Trophoblast cell (in vitro differentiated cells and primary cell): ENCODE measurements around the gene NEK2.

Source experiments
- DNase-seq, 2 donors: peaks; one replicate each; pipeline ENCODE4 v3.0.0-alpha.2; 2016
- H2AFZ ChIP-seq: 2 replicates; pipeline ENCODE4 v1.6.1; 2013; ENCODE audit warnings: low read length, moderate library complexity, mild to moderate bottlenecking; ENCODE audit not compliant: insufficient read depth, poor library complexity
- H2AK5ac ChIP-seq: 2 replicates; pipeline ENCODE4 v1.6.1; 2013; ENCODE audit warnings: mild to moderate bottlenecking, low read length
- H2BK120ac ChIP-seq: 2 replicates; pipeline ENCODE4 v1.6.1; 2013; ENCODE audit warnings: low read length, mild to moderate bottlenecking, moderate library complexity; ENCODE audit not compliant: insufficient read depth, poor library complexity
- H2BK12ac ChIP-seq: 2 replicates; pipeline ENCODE4 v1.6.1; 2013; ENCODE audit warnings: mild to moderate bottlenecking, low read length, moderate library complexity
- H2BK5ac ChIP-seq: 2 replicates; pipeline ENCODE4 v1.6.1; 2013; ENCODE audit warnings: low read length, low read depth, moderate library complexity, mild to moderate bottlenecking; ENCODE audit not compliant: poor library complexity
- H3K14ac ChIP-seq: 2 replicates; pipeline ENCODE4 v1.6.1; 2013; ENCODE audit warnings: mild to moderate bottlenecking, low read length
- H3K18ac ChIP-seq: 2 replicates; pipeline ENCODE4 v1.6.1; 2013; ENCODE audit warnings: mild to moderate bottlenecking, low read length
- H3K23ac ChIP-seq: 2 replicates; pipeline ENCODE4 v1.6.1; 2013; ENCODE audit warnings: low read length
- H3K27ac ChIP-seq: 2 replicates; pipeline ENCODE4 v1.5.1; 2013; ENCODE audit warnings: low read depth, mild to moderate bottlenecking, inconsistent platforms, low read length, moderate library complexity
- H3K27me3 ChIP-seq: 2 replicates; pipeline ENCODE4 v1.6.1; 2013; ENCODE audit warnings: inconsistent platforms, mild to moderate bottlenecking, low read length, moderate library complexity; ENCODE audit not compliant: insufficient read depth
- H3K36me3 ChIP-seq, 2 experiments: 1 replicate in 1 of 2; 2 replicates in 1 of 2; pipeline ENCODE4 v1.6.1; 2013; ENCODE audit warnings: low read length in 2 of 2, mild to moderate bottlenecking in 2 of 2, moderate library complexity in 1 of 2; ENCODE audit not compliant: insufficient read depth in 2 of 2, control insufficient read depth in 1 of 2
- H3K4ac ChIP-seq: 2 replicates; pipeline ENCODE4 v1.6.1; 2013; ENCODE audit warnings: low read depth, mild to moderate bottlenecking, low read length, moderate library complexity
- H3K4me1 ChIP-seq, 2 experiments: 1 replicate in 1 of 2; 2 replicates in 1 of 2; pipeline ENCODE4 v1.6.1; 2013; ENCODE audit warnings: low read length in 2 of 2, mild to moderate bottlenecking in 2 of 2, moderate library complexity in 1 of 2; ENCODE audit not compliant: insufficient read depth in 2 of 2, control insufficient read depth in 1 of 2
- H3K4me2 ChIP-seq: 2 replicates; pipeline ENCODE4 v1.6.1; 2013; ENCODE audit warnings: inconsistent platforms, mild to moderate bottlenecking, low read length, moderate library complexity
- H3K4me3 ChIP-seq: 2 replicates; pipeline ENCODE4 v1.5.1; 2013; ENCODE audit warnings: mild to moderate bottlenecking, low read depth, low read length, inconsistent platforms
- H3K79me1 ChIP-seq: one replicate; pipeline ENCODE4 v1.6.1; 2013; ENCODE audit warnings: low read length
- H3K79me2 ChIP-seq: 2 replicates; pipeline ENCODE4 v1.6.1; 2013; ENCODE audit warnings: low read length, mild to moderate bottlenecking; ENCODE audit not compliant: control insufficient read depth, insufficient read depth, poor library complexity
- H3K9ac ChIP-seq: 2 replicates; pipeline ENCODE4 v1.6.1; 2013; ENCODE audit warnings: mild to moderate bottlenecking, low read length
- H3K9me3 ChIP-seq: 2 replicates; pipeline ENCODE4 v1.6.1; 2013; ENCODE audit warnings: low read depth, mild to moderate bottlenecking, control low read depth, inconsistent platforms, low read length; ENCODE audit not compliant: insufficient read depth
- H4K12ac ChIP-seq: 2 replicates; pipeline ENCODE4 v1.6.1; 2013; ENCODE audit warnings: low read depth, mild to moderate bottlenecking, low read length, moderate library complexity
- H4K8ac ChIP-seq: 2 replicates; pipeline ENCODE4 v1.6.1; 2013; ENCODE audit warnings: low read depth, mild to moderate bottlenecking, low read length, moderate library complexity
- H4K91ac ChIP-seq: one replicate; pipeline ENCODE4 v1.6.1; 2013; ENCODE audit warnings: low read depth, mild to moderate bottlenecking, low read length, moderate library complexity
- WGBS: extraction: QIAGEN DNeasy Blood & Tissue Kit; methylation state at CpG from one replicate; pipeline ENCODE4 v1.1.7; 2013; ENCODE audit warnings: missing lambda C conversion rate; ENCODE audit not compliant: insufficient read length, insufficient coverage; ENCODE audit errors: extremely low coverage; 5-methylcytosine and 5-hydroxymethylcytosine counted together

Gene NEK2

GRCh38 chr1:211623515-211623914 lies 51.9 kb downstream of the NEK2 start:
- H2AK5ac ChIP-seq, result no peak overlapping the region
- H3K18ac ChIP-seq, result no peak overlapping the region
- no peak overlapping the region for H3K14ac ChIP-seq
- no peak overlapping the region for H2AFZ ChIP-seq
- H3K36me3 ChIP-seq, result no peaks in the 10 kb centered on the region
- no peak overlapping the region for H2BK120ac ChIP-seq
- H3K4me3 ChIP-seq, result no peak overlapping the region
- H2BK12ac ChIP-seq, result no peak overlapping the region
- DNase-seq, result no peak
- no peak overlapping the region for H3K4ac ChIP-seq
- no peaks in the 10 kb centered on the region for H3K4me1 ChIP-seq
- H3K79me1 ChIP-seq, result no peaks in the 10 kb centered on the region
- no peak overlapping the region for H3K9ac ChIP-seq
- no peak overlapping the region for H2BK5ac ChIP-seq
- no peak overlapping the region for H3K4me2 ChIP-seq
- H3K23ac ChIP-seq, result no peak overlapping the region
- no peak overlapping the region for H3K27ac ChIP-seq
- H4K12ac ChIP-seq, result no peak overlapping the region
- H3K9me3 ChIP-seq, result peaks cover 2% of the 10 kb centered on the region
- no peak overlapping the region for H4K91ac ChIP-seq
- H3K79me2 ChIP-seq, result no peaks in the 10 kb centered on the region
- WGBS, result no CpG with 5 or more reads among the region's 3 CpGs
- H4K8ac ChIP-seq, result no peak overlapping the region
- H3K27me3 ChIP-seq, result no peaks in the 10 kb centered on the region

DNA sequence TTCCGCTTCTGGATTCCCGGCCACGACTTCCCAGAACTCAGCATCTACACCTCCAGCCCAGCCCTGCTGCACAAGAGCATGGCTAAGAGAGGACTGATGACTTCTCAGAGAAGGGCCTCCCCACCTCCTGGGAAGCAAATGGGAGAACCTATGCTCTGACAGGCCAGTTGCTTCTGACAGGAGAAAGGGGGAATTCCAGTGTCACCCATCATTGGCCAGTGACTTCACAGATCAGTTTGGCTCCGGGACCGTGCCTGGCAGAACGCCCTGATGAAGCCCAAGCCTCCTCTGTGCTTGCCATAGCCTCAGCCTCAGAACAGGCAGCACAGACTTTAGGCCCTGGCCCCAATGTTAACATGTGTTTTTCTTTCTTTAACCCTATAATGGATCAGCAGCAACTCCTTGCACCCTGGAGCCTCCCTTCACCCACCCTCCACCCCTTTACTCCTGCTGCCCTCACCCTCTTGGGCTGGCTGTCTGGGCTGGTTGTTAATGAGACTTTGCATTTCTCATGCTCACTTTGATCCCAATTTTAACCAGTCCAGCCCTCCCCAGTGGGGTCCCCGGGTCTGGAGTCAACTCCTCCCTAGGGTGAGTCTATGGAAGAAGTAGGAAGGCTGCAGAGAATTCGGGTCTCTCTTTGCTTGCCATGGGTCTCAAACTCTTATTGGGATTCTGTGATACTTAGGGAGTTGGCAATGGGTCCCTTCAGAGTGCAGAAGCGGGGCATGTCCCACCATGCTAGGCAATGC lies 53.8 kb downstream of the NEK2 start:
- Histone ChIP-seq H4K12ac (no peak overlapping the region), H3K4me3 (no peak overlapping the region), H3K18ac (no peak overlapping the region)

GRCh38 chr1:211620097-211620496 lies 55.3 kb downstream of the NEK2 start:
- H3K23ac ChIP-seq, result no peak overlapping the region
- peaks cover 2% of the 10 kb centered on the region for H3K9me3 ChIP-seq
- no peak overlapping the region for H2BK12ac ChIP-seq
- no peaks in the 10 kb centered on the region for H3K79me2 ChIP-seq
- no peak overlapping the region for H3K4me3 ChIP-seq
- no peaks in the 10 kb centered on the region for H3K27me3 ChIP-seq
- no peaks in the 10 kb centered on the region for H3K4me1 ChIP-seq
- H4K91ac ChIP-seq, result no peak overlapping the region
- H3K4me2 ChIP-seq, result no peak overlapping the region
- no peak overlapping the region for H2BK5ac ChIP-seq
- H2AK5ac ChIP-seq, result no peak overlapping the region
- no peak overlapping the region for H3K27ac ChIP-seq
- H4K12ac ChIP-seq, result no peak overlapping the region
- WGBS, result 100% methylated on average over 1 of the region's 5 CpGs
- no peak for DNase-seq
- no peaks in the 10 kb centered on the region for H3K79me1 ChIP-seq
- H3K4ac ChIP-seq, result no peak overlapping the region
- H2AFZ ChIP-seq, result no peak overlapping the region
- H4K8ac ChIP-seq, result no peak overlapping the region
- no peaks in the 10 kb centered on the region for H3K36me3 ChIP-seq
- no peak overlapping the region for H3K9ac ChIP-seq
- no peak overlapping the region for H2BK120ac ChIP-seq
- no peak overlapping the region for H3K14ac ChIP-seq
- H3K18ac ChIP-seq, result no peak overlapping the region

More for the DNA sequence above, 53.8 kb downstream of the NEK2 start:
- H3K4me2 ChIP-seq, result no peak overlapping the region
- no peak overlapping the region for H4K91ac ChIP-seq
- no peak overlapping the region for H3K4ac ChIP-seq
- no peak for DNase-seq
- no peak overlapping the region for H2BK12ac ChIP-seq
- H3K14ac ChIP-seq, result no peak overlapping the region
- no peak overlapping the region for H2AFZ ChIP-seq
- H3K9ac ChIP-seq, result no peak overlapping the region
- H2BK5ac ChIP-seq, result no peak overlapping the region
- H2BK120ac ChIP-seq, result no peak overlapping the region
- H3K27ac ChIP-seq, result no peak overlapping the region
- H3K9me3 ChIP-seq, result peaks cover 2% of the 10 kb centered on the region
- no peak overlapping the region for H3K23ac ChIP-seq
- no CpG with 5 or more reads among the region's 9 CpGs for WGBS
- H3K79me2 ChIP-seq, result no peaks in the 10 kb centered on the region
- H4K8ac ChIP-seq, result no peak overlapping the region
- no peaks in the 10 kb centered on the region for H3K36me3 ChIP-seq
- H3K27me3 ChIP-seq, result no peaks in the 10 kb centered on the region
- H3K4me1 ChIP-seq, result no peaks in the 10 kb centered on the region
- no peaks in the 10 kb centered on the region for H3K79me1 ChIP-seq
- no peak overlapping the region for H2AK5ac ChIP-seq

DNA sequence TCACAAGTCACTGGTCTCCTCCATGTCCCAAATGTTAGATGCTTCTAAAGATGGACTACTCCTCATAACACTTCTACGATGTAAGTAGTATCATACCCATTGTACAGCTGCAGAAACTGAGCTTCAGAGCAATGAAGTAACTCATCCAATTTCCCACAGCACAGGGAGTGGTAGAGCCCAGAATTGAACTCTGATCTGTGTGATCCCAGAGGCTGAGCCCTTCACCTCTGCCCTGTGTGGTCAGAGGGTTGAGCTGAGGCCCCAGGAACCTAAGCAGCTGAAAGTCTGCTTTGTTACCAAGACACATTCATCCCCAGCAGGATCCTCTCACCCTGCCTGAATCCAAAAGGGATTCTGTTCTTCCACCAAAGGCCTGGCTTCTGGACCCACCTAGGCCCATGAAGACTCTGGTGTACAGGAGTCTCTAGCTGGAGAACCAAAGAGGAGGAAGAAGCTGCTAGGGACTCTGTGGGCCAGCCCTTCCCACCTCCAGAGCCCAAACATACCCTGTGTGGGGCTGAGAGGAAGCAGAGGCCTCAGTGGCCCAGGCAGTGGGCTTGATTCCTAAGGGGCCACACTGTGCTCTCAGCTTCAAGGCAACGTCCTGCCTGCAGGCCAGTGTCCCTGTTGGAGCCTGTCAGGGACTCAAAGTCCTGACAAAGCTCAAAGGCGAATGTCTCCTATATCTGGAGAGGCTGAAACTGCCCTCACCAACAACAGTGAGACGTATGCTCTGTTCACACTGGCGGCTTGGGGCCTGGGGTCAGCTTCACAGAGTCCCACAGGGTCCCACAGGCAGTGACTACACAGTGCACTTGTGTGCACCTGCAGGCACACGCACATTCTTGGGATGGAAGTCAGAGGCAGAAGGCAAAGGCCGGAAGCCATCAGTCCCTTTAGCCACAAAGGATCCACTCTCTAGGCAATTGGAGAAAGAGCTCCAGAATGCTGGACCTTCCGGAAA lies 56.1 kb downstream of the NEK2 start:
- no peaks in the 10 kb centered on the region for H3K79me1 ChIP-seq
- H3K4ac ChIP-seq, result no peak overlapping the region
- H3K27me3 ChIP-seq, result no peaks in the 10 kb centered on the region
- no CpG with 5 or more reads among the region's 8 CpGs for WGBS
- no peaks in the 10 kb centered on the region for H3K79me2 ChIP-seq
- H3K4me2 ChIP-seq, result no peak overlapping the region
- DNase-seq, result no peak
- H4K8ac ChIP-seq, result no peak overlapping the region
- no peak overlapping the region for H3K14ac ChIP-seq
- no peak overlapping the region for H2BK120ac ChIP-seq
- H2BK12ac ChIP-seq, result no peak overlapping the region
- no peak overlapping the region for H4K91ac ChIP-seq
- no peak overlapping the region for H2AFZ ChIP-seq
- H3K9me3 ChIP-seq, result peaks cover 2% of the 10 kb centered on the region
- H4K12ac ChIP-seq, result no peak overlapping the region
- no peaks in the 10 kb centered on the region for H3K4me1 ChIP-seq
- no peak overlapping the region for H2AK5ac ChIP-seq
- H3K18ac ChIP-seq, result no peak overlapping the region
- H3K36me3 ChIP-seq, result no peaks in the 10 kb centered on the region
- H3K4me3 ChIP-seq, result no peak overlapping the region
- H3K9ac ChIP-seq, result no peak overlapping the region
- H3K23ac ChIP-seq, result no peak overlapping the region
- no peak overlapping the region for H2BK5ac ChIP-seq
- H3K27ac ChIP-seq, result no peak overlapping the region
